Spleen (tissue), 11 donors: ENCODE measurements around the gene PPIL4. TPM values are rescaled to one million over a fixed set of nuclear protein-coding genes. Genes with fewer than 3 reads are reported as not detected.

Experiments used
- DNase-seq: peaks from one replicate; pipeline ENCODE4 v3.0.0-alpha.2; 2020
- H3K27ac ChIP-seq, 8 donors: fragments of 200-600 bp; sonication (generic) in 7 of 8; 1 replicate in 4 of 8; 2 replicates in 4 of 8; pipeline versions ENCODE4 v1.5.0 to v1.8.0; 2016 to 2021; ENCODE audit warnings: inconsistent platforms in 4 of 8, mild to moderate bottlenecking in 4 of 8, moderate library complexity in 1 of 8
- H3K27me3 ChIP-seq, 7 donors: fragments of 200-600 bp; sonication (generic) in 6 of 7; replicated peaks in 1 of 7; 1 replicate in 4 of 7; 2 replicates in 3 of 7; pipeline versions ENCODE4 v1.5.0 to v1.8.0; 2016 to 2021; ENCODE audit warnings: inconsistent platforms in 3 of 7, mild to moderate bottlenecking in 1 of 7
- H3K36me3 ChIP-seq, 6 donors: fragments of 200-600 bp; sonication (generic) in 5 of 6; 1 replicate in 4 of 6; 2 replicates in 2 of 6; pipeline versions ENCODE4 v1.5.0 to v1.8.0; 2016 to 2021; ENCODE audit warnings: inconsistent platforms in 2 of 6
- H3K4me1 ChIP-seq, 6 donors: fragments of 200-600 bp; sonication (generic) in 5 of 6; 1 replicate in 3 of 6; 2 replicates in 3 of 6; pipeline versions ENCODE4 v1.5.0 to v1.8.0; 2016 to 2021; ENCODE audit warnings: inconsistent platforms in 3 of 6
- H3K4me3 ChIP-seq, 8 donors: fragments of 200-600 bp; sonication (generic) in 7 of 8; 1 replicate in 4 of 8; 2 replicates in 4 of 8; pipeline versions ENCODE4 v1.5.0 to v1.8.0; 2016 to 2021; ENCODE audit warnings: inconsistent platforms in 4 of 8, mild to moderate bottlenecking in 4 of 8, moderate library complexity in 2 of 8
- H3K9me3 ChIP-seq, 8 donors: fragments of 200-600 bp; sonication (generic) in 7 of 8; 1 replicate in 4 of 8; 2 replicates in 4 of 8; pipeline versions ENCODE4 v1.5.0 to v1.8.0; 2016 to 2021; ENCODE audit warnings: inconsistent platforms in 4 of 8
- CTCF ChIP-seq, 11 experiments: fragments of 200-600 bp in 7 of 11; fragments of 450-650 bp in 4 of 11; sonication (generic) in 4 of 11; IDR thresholded peaks in 8 of 11; conservative IDR thresholded peaks in 3 of 11; 1 replicate in 7 of 11; 2 replicates in 4 of 11; pipeline versions ENCODE4 v1.4.0 to v1.8.0; 2016 to 2021; ENCODE audit warnings: antibody characterized with exemption in 11 of 11, inconsistent platforms in 4 of 11, mild to moderate bottlenecking in 1 of 11
- POLR2A ChIP-seq, 3 donors: fragments of 450-650 bp; IDR thresholded peaks; one replicate each; pipeline ENCODE4 v1.5.1; 2017; ENCODE audit warnings: antibody characterized with exemption in 3 of 3, mild to moderate bottlenecking in 1 of 3
- POLR2AphosphoS5 ChIP-seq, 3 donors: sonication (generic); formaldehyde crosslinking; IDR thresholded peaks; one replicate each; pipeline ENCODE4 v1.5.1; 2017; ENCODE audit warnings: antibody characterized with exemption in 3 of 3
- WGBS, 5 donors: extraction: QIAGEN DNeasy Blood & Tissue Kit in 3 of 5; methylation state at CpG; one replicate each; pipeline versions ENCODE4 v1.1.5 to v1.1.7; 2013 to 2018; 5-methylcytosine and 5-hydroxymethylcytosine counted together
- intact Hi-C: fragments of 100-400 bp; cut with DNase I; formaldehyde crosslinking; loops from one replicate; pipeline ENCODE4 v1.15.0; 2023; ENCODE audit warnings: low total_unique reads
- polyA plus RNA-seq, 3 donors: library from polyadenylated mRNA; stranded (reverse); fragments of 200-250 nt; gene quantifications; one replicate each; pipeline ENCODE4 v1.2.1, GENCODE V29; 2013
- total RNA-seq, 7 donors: library from RNA; depleted of rRNA in 3 of 7; stranded (reverse); fragments of >200 nt in 3 of 7; fragmentation: NEBNext Ultra II Directional in 4 of 7; extraction: Animal tissue kit (Norgen Biotek cat#: 25700) in 4 of 7; gene quantifications; one replicate each; pipeline versions ENCODE4 v1.1.0 to v1.2.1, GENCODE V29; 2016 to 2021
- donor health status: healthy with polysubstance abuse.
- donor health status: DM: no; HTN: no; CAD: no; lungs with moderate emphysema.
- donor health status: DM: no; HTN: no; CAD: no.
- donor health status: Bipolar disorder and iron deficiency.
- donor health status: healthy.
- donor health status: DM: no; HTN: no; CAD: no.
- donor health status: DM: yes; HTN: yes; CAD: no.

PPIL4 gene
- total and polyA plus RNA-seq, 10 donors: 14.7 to 36.8 (median 26.4) TPM

- intact Hi-C loops: no loop called here
- Histone ChIP-seq H3K4me3 (no peak overlapping the region), H3K27me3 (no peaks in the 10 kb centered on the region), H3K27ac (no peak overlapping the region), H3K9me3 (no peaks in the 10 kb centered on the region), H3K4me1 (peaks cover 26 to 57% (median 41%) of the 10 kb centered on the region in 6 donors), H3K36me3 (no peaks in the 10 kb centered on the region)
- no peak for DNase-seq
- WGBS, 5 donors: 86 to 93% (median 89%) methylated on average over 4 of the region's 4 CpGs
- no peak for TF ChIP-seq POLR2AphosphoS5 (IDR thresholded peaks at IDR 0.05)
- no peak for TF ChIP-seq POLR2A (IDR thresholded peaks at IDR 0.05)
- no peak for TF ChIP-seq CTCF (IDR thresholded peaks at IDR 0.05 in 8 of 11, conservative IDR thresholded peaks at IDR 0.05 in 3 of 11)
These were observed 58.5 kb downstream of the PPIL4 start for GRCh38 chr6:149487316-149487715.

- H3K27me3 ChIP-seq: no peaks in the 10 kb centered on the region
These were observed 60.8 kb downstream of the PPIL4 start, which contains the start of gene ZC3H12D for GRCh38 chr6:149484733-149485700. Gene ZC3H12D (minus strand): TSS chr6:149485014. CDS start chr6:149474543, 10,471 bp downstream.

GRCh38 chr6:149483849-149484655, 61.8 kb downstream of the PPIL4 start:
- Histone ChIP-seq H3K9me3 (no peaks in the 10 kb centered on the region), H3K27me3 (no peaks in the 10 kb centered on the region), H3K27ac (peak overlapping the region; percentile 69 to 92 (median 90)), H3K36me3 (no peaks in the 10 kb centered on the region), H3K4me1 (peaks cover 47 to 85% (median 66%) of the 10 kb centered on the region in 6 donors), H3K4me3 (peak overlapping the region; percentile 31 to 66 (median 42))
- intact Hi-C loops: no loop called here
- TF ChIP-seq POLR2A (IDR thresholded peaks at IDR 0.05): no peak
- no peak for TF ChIP-seq POLR2AphosphoS5 (IDR thresholded peaks at IDR 0.05)
- no peak for TF ChIP-seq CTCF (IDR thresholded peaks at IDR 0.05 in 8 of 11, conservative IDR thresholded peaks at IDR 0.05 in 3 of 11)
- WGBS, 5 donors: 65 to 76% (median 73%) methylated on average over 11 of the region's 11 CpGs
- DNase-seq: no peak

More at GRCh38 chr6:149484733-149485700, 60.8 kb downstream of the PPIL4 start, which contains the start of gene ZC3H12D:
- peaks cover 43 to 80% (median 62%) of the 10 kb centered on the region in 6 donors for H3K4me1 ChIP-seq
- H3K27ac ChIP-seq: peak within 1 kb of the TSS; percentile 69 to 92 (median 90)
- no peaks in the 10 kb centered on the region for H3K9me3 ChIP-seq
- WGBS, 5 donors: 19 to 24% (median 20%) methylated on average over 19 to 22 of the region's 22 CpGs
- intact Hi-C loops: no loop called here
- peak within 1 kb of the TSS; percentile 31 to 66 (median 42) for H3K4me3 ChIP-seq
- peak; percentile 91 for DNase-seq
- TF ChIP-seq POLR2A (IDR thresholded peaks at IDR 0.05): no peak
- TF ChIP-seq POLR2AphosphoS5 (IDR thresholded peaks at IDR 0.05): peak; percentile 80 to 88 (median 82)
- TF ChIP-seq CTCF (IDR thresholded peaks at IDR 0.05 in 8 of 11, conservative IDR thresholded peaks at IDR 0.05 in 3 of 11): peak; percentile 28 to 69 (median 64)
- no peaks in the 10 kb centered on the region for H3K36me3 ChIP-seq
